K562 (cell line): ENCODE data around the gene VANGL1. TPM values are rescaled to one million over a fixed set of nuclear protein-coding genes. Genes with fewer than 3 reads are reported as not detected.

Experiments
- FOXO4 ChIP-seq: fragments of 450-650 bp; formaldehyde crosslinking; IDR thresholded peaks from 2 replicates; pipeline ENCODE4 v1.4.0; 2020; ENCODE audit warnings: mild to moderate bottlenecking, moderate library complexity
- ID3 ChIP-seq, 2 experiments: fragments of 250-450 bp in 1 of 2; fragments of 450-650 bp in 1 of 2; sonication (Bioruptor Pico) in 1 of 2; IDR thresholded peaks; 2 replicates each; pipeline versions ENCODE4 v1.6.1 to v1.8.0; 2016 to 2021; ENCODE audit warnings: mild to moderate bottlenecking in 2 of 2, moderate library complexity in 2 of 2, missing compliant biosample characterization in 1 of 2, missing genetic modification characterization in 1 of 2
- MEIS2 ChIP-seq: fragments of 450-650 bp; IDR thresholded peaks from 2 replicates; pipeline ENCODE4 v1.6.1; 2014; ENCODE audit warnings: mild to moderate bottlenecking; ENCODE audit not compliant: partially characterized antibody
- MIER1 ChIP-seq: fragments of 450-650 bp; IDR thresholded peaks from 2 replicates; pipeline ENCODE4 v1.6.1; 2016; ENCODE audit warnings: antibody characterized with exemption, mild to moderate bottlenecking, low read depth
- NR0B1 ChIP-seq: fragments of 450-650 bp; IDR thresholded peaks from one replicate; pipeline ENCODE4 v1.6.1; 2018; ENCODE audit warnings: mild to moderate bottlenecking, moderate library complexity; ENCODE audit not compliant: partially characterized antibody
- PRPF4 ChIP-seq: fragments of 200-400 bp; formaldehyde crosslinking; IDR thresholded peaks from one replicate; pipeline ENCODE4 v1.6.1; 2017; ENCODE audit warnings: low read length, low read depth, mild to moderate bottlenecking; ENCODE audit not compliant: insufficient read depth, poor library complexity, severe bottlenecking
- RBBP5 ChIP-seq: fragments of 200-600 bp; sonication (generic); IDR thresholded peaks from 2 replicates; pipeline ENCODE4 v1.6.1; 2012; ENCODE audit warnings: borderline replicate concordance, mild to moderate bottlenecking, low read length, control low read depth, inconsistent platforms; ENCODE audit not compliant: insufficient read depth, poor library complexity, severe bottlenecking
- SOX6 ChIP-seq: fragments of 450-650 bp; IDR thresholded peaks from 2 replicates; pipeline ENCODE4 v1.6.1; 2014; ENCODE audit warnings: mild to moderate bottlenecking
- STAG1 ChIP-seq: sonication (generic); formaldehyde crosslinking; IDR thresholded peaks from 2 replicates; pipeline ENCODE4 v1.5.0; 2020; ENCODE audit warnings: missing genetic modification reagents, borderline replicate concordance
- ZNF592 ChIP-seq: fragments of 450-650 bp; IDR thresholded peaks from 2 replicates; pipeline ENCODE4 v1.6.1; 2017; ENCODE audit warnings: antibody characterized with exemption, mild to moderate bottlenecking
- polyA plus RNA-seq, 8 experiments: library from polyadenylated mRNA; depleted of rRNA in 4 of 8; stranded (reverse) in 5 of 8; unstranded in 3 of 8; fragments of >200 nt; fragmentation: Nextera tagmentation in 2 of 8; fragmentation: Illumina TruSeq in 1 of 8; extraction: Ambion mirVana in 2 of 8; extraction: Trizol in 1 of 8; gene quantifications; 2 replicates each; pipeline versions ENCODE4 v1.2.1 to v1.2.3, GENCODE V29; 2011 to 2014; ENCODE audit warnings: inconsistent platforms in 1 of 8, missing spikeins in 1 of 8
- total RNA-seq, 7 experiments: library from RNA; depleted of rRNA in 6 of 7; stranded (reverse); fragments of >200 nt in 6 of 7; fragmentation: Illumina TruSeq in 2 of 7; extraction: Trizol in 2 of 7; gene quantifications; 2 replicates each; pipeline versions ENCODE4 v1.2.1 to v1.2.3, GENCODE V29; 2011 to 2021; ENCODE audit warnings: low replicate concordance in 1 of 7
- TF ChIP-seq, protein P1 (sequence below), 2 experiments: IDR thresholded peaks; 2 replicates each; pipeline ENCODE4 v1.6.1; 2012; ENCODE audit warnings: improper control_type of control experiment in 2 of 2, low read depth in 2 of 2, low read length in 2 of 2, borderline replicate concordance in 1 of 2

VANGL1 gene
- total and polyA plus RNA-seq, 9 of the 15 experiments (the other 6 are each of a cell fraction or from before 2014, with no cell fraction given), result 0.90 to 12.8 (median 9.6) TPM

GRCh38 chr1:115649964-115650363 lies 8.2 kb downstream of the VANGL1 start (continued):
- TF ChIP-seq ZNF592 (peak; percentile 33; the same call in 1 of the 2 replicates), MIER1 (no peak), ID3 (CRISPR knock-in tag; IDR thresholded peaks at IDR 0.05) (no peak), ID3 (tag; IDR thresholded peaks at IDR 0.05) (peak; percentile 27; the same call in 1 of the 2 replicates), FOXO4 (CRISPR knock-in tag) (no peak), PRPF4 (no peak), STAG1 (CRISPR knock-in tag) (no peak), MEIS2 (no peak), NR0B1 (no peak), SOX6 (peak; percentile 9; the same call in 1 of the 2 replicates), RBBP5 (peak; percentile 5)
- TF ChIP-seq, protein P1, sequence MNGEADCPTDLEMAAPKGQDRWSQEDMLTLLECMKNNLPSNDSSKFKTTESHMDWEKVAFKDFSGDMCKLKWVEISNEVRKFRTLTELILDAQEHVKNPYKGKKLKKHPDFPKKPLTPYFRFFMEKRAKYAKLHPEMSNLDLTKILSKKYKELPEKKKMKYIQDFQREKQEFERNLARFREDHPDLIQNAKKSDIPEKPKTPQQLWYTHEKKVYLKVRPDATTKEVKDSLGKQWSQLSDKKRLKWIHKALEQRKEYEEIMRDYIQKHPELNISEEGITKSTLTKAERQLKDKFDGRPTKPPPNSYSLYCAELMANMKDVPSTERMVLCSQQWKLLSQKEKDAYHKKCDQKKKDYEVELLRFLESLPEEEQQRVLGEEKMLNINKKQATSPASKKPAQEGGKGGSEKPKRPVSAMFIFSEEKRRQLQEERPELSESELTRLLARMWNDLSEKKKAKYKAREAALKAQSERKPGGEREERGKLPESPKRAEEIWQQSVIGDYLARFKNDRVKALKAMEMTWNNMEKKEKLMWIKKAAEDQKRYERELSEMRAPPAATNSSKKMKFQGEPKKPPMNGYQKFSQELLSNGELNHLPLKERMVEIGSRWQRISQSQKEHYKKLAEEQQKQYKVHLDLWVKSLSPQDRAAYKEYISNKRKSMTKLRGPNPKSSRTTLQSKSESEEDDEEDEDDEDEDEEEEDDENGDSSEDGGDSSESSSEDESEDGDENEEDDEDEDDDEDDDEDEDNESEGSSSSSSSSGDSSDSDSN (IDR thresholded peaks at IDR 0.05; ENCODE audit: borderline replicate concordance in 1 of 2, low read depth in 2 of 2, low read length in 2 of 2), result peak in 1 of 2 experiments; percentile 58; a peak in 1 of 4 replicates
